HG02759 (cell line): ENCODE data around the gene PAFAH1B1.
"Not testable (repeated sequence)": the region's sequence is repeated elsewhere in the genome, so short reads cannot be mapped to it uniquely, and the experiment has no call there.

Experiments
- ATAC-seq: cut with Tn5 transposase; IDR thresholded peaks from one replicate; pipeline ENCODE4 v1.9.1; 2021; ENCODE audit warnings: mild to moderate bottlenecking, moderate library complexity; ENCODE audit not compliant: unreplicated experiment

The PAFAH1B1 gene

GRCh38 chr17:2688351-2689342 lies 95.2 kb downstream of the PAFAH1B1 start:
- no peak for ATAC-seq

- ATAC-seq, result no peak
These were observed 96.1 kb downstream of the PAFAH1B1 start for GRCh38 chr17:2689411-2690164.

GRCh38 chr17:2690165-2691068 lies 97.0 kb downstream of the PAFAH1B1 start:
- no peak for ATAC-seq

- no peak for ATAC-seq
These were observed 97.8 kb downstream of the PAFAH1B1 start for GRCh38 chr17:2691069-2691871.

- ATAC-seq, result no peak
These were observed 98.7 kb downstream of the PAFAH1B1 start for GRCh38 chr17:2691965-2692780.

GRCh38 chr17:2692781-2693135 lies 99.3 kb downstream of the PAFAH1B1 start:
- no peak for ATAC-seq

GRCh38 chr17:2693561-2694380 lies 100.3 kb downstream of the PAFAH1B1 start:
- ATAC-seq, result no peak

GRCh38 chr17:2694381-2695242 lies 101.2 kb downstream of the PAFAH1B1 start:
- ATAC-seq, result no peak

GRCh38 chr17:2695243-2695960 lies 101.9 kb downstream of the PAFAH1B1 start:
- ATAC-seq, result no peak

- ATAC-seq, result no peak
These were observed 102.7 kb downstream of the PAFAH1B1 start for GRCh38 chr17:2695961-2696760.

- no peak for ATAC-seq
These were observed 104.2 kb downstream of the PAFAH1B1 start for GRCh38 chr17:2697611-2698162.

- ATAC-seq, result not testable (repeated sequence)
These were observed 105.9 kb downstream of the PAFAH1B1 start for GRCh38 chr17:2699216-2699805.

- ATAC-seq, result no peak
These were observed 106.6 kb downstream of the PAFAH1B1 start for GRCh38 chr17:2700030-2700490.

- no peak for ATAC-seq
These were observed 107.2 kb downstream of the PAFAH1B1 start for GRCh38 chr17:2700491-2701141.
